Activated gamma-delta T cell (primary cell): ENCODE data around the gene NME7.
"Not testable (repeated sequence)": the region's sequence is repeated elsewhere in the genome, so short reads cannot be mapped to it uniquely, and the experiment has no call there.

Experiments used
- DNase-seq: peaks from one replicate; lab custom pipeline; 2025; lab: John Stamatoyannopoulos, UW
- total RNA-seq, 2 donors: gene quantifications; one replicate each; lab custom pipeline; 2026; lab: John Stamatoyannopoulos, UW

Gene NME7
- total RNA-seq: 11.4 to 14.2 reads per million in 2 donors

- DNase-seq: peak; percentile 86
Observed at GRCh38 chr1:169367686-169368405, at the start of gene NME7, which contains the start of gene BLZF1. TSS of gene NME7 (minus strand) at chr1:169367797. CDS start at chr1:169367710, 87 bp downstream. TSS of gene BLZF1 (plus strand) at chr1:169368195. CDS start at chr1:169369523, 1,328 bp downstream.

GRCh38 chr1:169414952-169415351 is 47.4 kb upstream of the NME7 start:
- no peak for DNase-seq

- DNase-seq: not testable (repeated sequence)
Observed at GRCh38 chr1:169408340-169408739, 40.7 kb upstream of the NME7 start.

- DNase-seq: not testable (repeated sequence)
Observed at GRCh38 chr1:169402578-169402977, 35.0 kb upstream of the NME7 start.

GRCh38 chr1:169395955-169396354 is 28.4 kb upstream of the NME7 start:
- DNase-seq: no peak

GRCh38 chr1:169392406-169392805 is 24.8 kb upstream of the NME7 start:
- no peak for DNase-seq

GRCh38 chr1:169390303-169390702 is 22.7 kb upstream of the NME7 start:
- DNase-seq: no peak

GRCh38 chr1:169387399-169387798 is 19.8 kb upstream of the NME7 start:
- no peak for DNase-seq

GRCh38 chr1:169383449-169383848 is 15.9 kb upstream of the NME7 start:
- DNase-seq: no peak

GRCh38 chr1:169381162-169381561 is 13.6 kb upstream of the NME7 start:
- no peak for DNase-seq

GRCh38 chr1:169371404-169371803 is 3.8 kb upstream of the NME7 start:
- no peak for DNase-seq

GRCh38 chr1:169368406-169368769 is 791 bp upstream of the NME7 start:
- DNase-seq: no peak

- no peak for DNase-seq
Observed at GRCh38 chr1:169367096-169367685, 406 bp downstream of the NME7 start.

- DNase-seq: no peak
Observed at GRCh38 chr1:169364948-169365347, 2.6 kb downstream of the NME7 start.

- DNase-seq: no peak
Observed at GRCh38 chr1:169363046-169363730, 4.4 kb downstream of the NME7 start.

- no peak for DNase-seq
Observed at GRCh38 chr1:169361281-169361680, 6.3 kb downstream of the NME7 start.

GRCh38 chr1:169360415-169360814 is 7.2 kb downstream of the NME7 start:
- no peak for DNase-seq

GRCh38 chr1:169348383-169349036 is 19.1 kb downstream of the NME7 start:
- no peak for DNase-seq

- DNase-seq: no peak
Observed at GRCh38 chr1:169347688-169348382, 19.8 kb downstream of the NME7 start.

- no peak for DNase-seq
Observed at GRCh38 chr1:169346036-169346589, 21.5 kb downstream of the NME7 start.

GRCh38 chr1:169345511-169345910 is 22.1 kb downstream of the NME7 start:
- DNase-seq: no peak
